Neural progenitor cell (in vitro differentiated cells): ENCODE measurements around the gene NUAK2. TPM values are rescaled to one million over a fixed set of nuclear protein-coding genes. Genes with fewer than 3 reads are reported as not detected.
A peak's percentile ranks its signal among the peaks of the same experiment; 100 is the strongest.

Experiments used
- DNase-seq: peaks from one replicate; pipeline ENCODE4 v3.0.0-alpha.2; 2016; ENCODE audit warnings: low spot score
- H2AFZ ChIP-seq: fragments of 200-600 bp; sonication (generic); replicated peaks from 2 replicates; pipeline ENCODE4 v1.6.1; 2016; ENCODE audit warnings: antibody characterized with exemption
- H3F3A ChIP-seq: fragments of 200-600 bp; sonication (generic); 2 replicates; pipeline ENCODE4 v1.6.1; 2016; ENCODE audit warnings: antibody characterized with exemption, low read depth
- H3K27ac ChIP-seq: fragments of 200-600 bp; sonication (generic); 2 replicates; pipeline ENCODE4 v1.5.1; 2016; ENCODE audit warnings: mild to moderate bottlenecking
- H3K27me3 ChIP-seq: fragments of 200-600 bp; sonication (generic); 2 replicates; pipeline ENCODE4 v1.6.1; 2016; ENCODE audit warnings: mild to moderate bottlenecking, moderate library complexity
- H3K36me3 ChIP-seq: fragments of 200-600 bp; sonication (generic); 2 replicates; pipeline ENCODE4 v1.5.1; 2016
- H3K4me1 ChIP-seq: fragments of 200-600 bp; sonication (generic); 2 replicates; pipeline ENCODE4 v1.6.1; 2016; ENCODE audit warnings: mixed run types
- H3K4me2 ChIP-seq: fragments of 200-600 bp; sonication (generic); 2 replicates; pipeline ENCODE4 v1.6.1; 2016
- H3K4me3 ChIP-seq: fragments of 200-600 bp; sonication (generic); 2 replicates; pipeline ENCODE4 v1.5.1; 2016
- H3K79me2 ChIP-seq: fragments of 200-600 bp; sonication (generic); 2 replicates; pipeline ENCODE4 v1.6.1; 2016; ENCODE audit warnings: low read depth
- H3K9ac ChIP-seq: fragments of 200-600 bp; sonication (generic); 2 replicates; pipeline ENCODE4 v1.6.1; 2016
- H3K9me3 ChIP-seq: fragments of 200-600 bp; sonication (generic); 2 replicates; pipeline ENCODE4 v1.5.1; 2016; ENCODE audit warnings: low read depth
- H4K20me1 ChIP-seq: fragments of 200-600 bp; sonication (generic); 2 replicates; pipeline ENCODE4 v1.6.1; 2016; ENCODE audit warnings: low read depth
- H3K27ac Mint-ChIP-seq: 3 replicates; pipeline ENCODE4 v1.8.0; 2021; ENCODE audit warnings: mixed read lengths
- H3K27me3 Mint-ChIP-seq: 2 replicates; pipeline ENCODE4 v1.8.0; 2022; ENCODE audit warnings: low read depth, mild to moderate bottlenecking, inconsistent platforms, moderate library complexity, mixed read lengths; ENCODE audit not compliant: insufficient read depth
- H3K36me3 Mint-ChIP-seq: 3 replicates; pipeline ENCODE4 v1.8.0; 2021; ENCODE audit warnings: mixed read lengths
- H3K4me1 Mint-ChIP-seq: 3 replicates; pipeline ENCODE4 v1.8.0; 2021; ENCODE audit warnings: mixed read lengths
- H3K4me3 Mint-ChIP-seq: 3 replicates; pipeline ENCODE4 v1.8.0; 2021; ENCODE audit warnings: mild to moderate bottlenecking, moderate library complexity, mixed read lengths
- H3K9me3 Mint-ChIP-seq: 3 replicates; pipeline ENCODE4 v1.8.0; 2020; ENCODE audit warnings: mixed read lengths
- EZH2 ChIP-seq: fragments of 200-600 bp; sonication (generic); IDR thresholded peaks from 2 replicates; pipeline ENCODE4 v1.6.1; 2017; ENCODE audit warnings: antibody characterized with exemption, mild to moderate bottlenecking, moderate library complexity
- EZH2phosphoT487 ChIP-seq: fragments of 200-600 bp; sonication (generic); IDR thresholded peaks from 2 replicates; pipeline ENCODE4 v1.6.1; 2017; ENCODE audit warnings: antibody characterized with exemption
- small RNA-seq: library from RNA; depleted of rRNA; stranded (forward); fragments of <200 nt; gene quantifications from one replicate; pipeline ENCODE3, GENCODE V24; 2015
- total RNA-seq: library from RNA; depleted of rRNA; stranded (reverse); fragments of >200 nt; gene quantifications from 2 replicates; pipeline ENCODE4 v1.2.3, GENCODE V29; 2015; ENCODE audit warnings: low replicate concordance
- TF ChIP-seq, protein P1 (sequence below): fragments of 200-600 bp; sonication (generic); IDR thresholded peaks from 2 replicates; pipeline ENCODE4 v1.5.1; 2017; ENCODE audit warnings: antibody characterized with exemption, mild to moderate bottlenecking

Gene NUAK2
- total RNA-seq, 1 donor from 2014 or later: 29.4 TPM

DNA sequence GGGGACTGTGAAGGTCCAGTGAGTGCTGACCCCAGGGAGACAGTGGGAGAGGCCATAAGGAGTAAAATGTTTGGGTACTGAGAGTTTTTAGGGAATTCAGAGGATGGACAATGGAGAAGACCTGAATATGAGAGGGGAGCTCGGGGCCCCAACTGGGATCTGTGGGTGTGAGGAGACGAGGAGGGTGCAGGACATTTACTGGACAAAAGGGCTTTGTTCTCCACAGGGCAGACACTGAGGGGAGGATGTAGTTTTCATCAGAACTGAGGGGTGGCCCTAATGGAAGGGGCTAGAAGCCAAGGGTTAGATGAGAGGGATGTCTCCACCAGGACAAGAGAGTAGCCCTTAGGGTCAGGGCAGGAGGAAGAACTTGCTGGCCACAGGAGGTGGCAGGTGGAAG, 63.8 kb downstream of the NUAK2 start:
- H4K20me1 ChIP-seq: peaks cover 18% of the 10 kb centered on the region
- H3K27me3 ChIP-seq: no peaks in the 10 kb centered on the region
- peaks cover 2% of the 10 kb centered on the region for H3K27me3 Mint-ChIP-seq
- H3K9me3 ChIP-seq: no peaks in the 10 kb centered on the region
- no peaks in the 10 kb centered on the region for H3K79me2 ChIP-seq
- H3K9me3 Mint-ChIP-seq: no peaks in the 10 kb centered on the region
- H3K36me3 Mint-ChIP-seq: no peaks in the 10 kb centered on the region
- no peak overlapping the region for H3K4me3 Mint-ChIP-seq
- no peak overlapping the region for H3K4me3 ChIP-seq
- no peak overlapping the region for H3K27ac Mint-ChIP-seq
- TF ChIP-seq, protein P1, sequence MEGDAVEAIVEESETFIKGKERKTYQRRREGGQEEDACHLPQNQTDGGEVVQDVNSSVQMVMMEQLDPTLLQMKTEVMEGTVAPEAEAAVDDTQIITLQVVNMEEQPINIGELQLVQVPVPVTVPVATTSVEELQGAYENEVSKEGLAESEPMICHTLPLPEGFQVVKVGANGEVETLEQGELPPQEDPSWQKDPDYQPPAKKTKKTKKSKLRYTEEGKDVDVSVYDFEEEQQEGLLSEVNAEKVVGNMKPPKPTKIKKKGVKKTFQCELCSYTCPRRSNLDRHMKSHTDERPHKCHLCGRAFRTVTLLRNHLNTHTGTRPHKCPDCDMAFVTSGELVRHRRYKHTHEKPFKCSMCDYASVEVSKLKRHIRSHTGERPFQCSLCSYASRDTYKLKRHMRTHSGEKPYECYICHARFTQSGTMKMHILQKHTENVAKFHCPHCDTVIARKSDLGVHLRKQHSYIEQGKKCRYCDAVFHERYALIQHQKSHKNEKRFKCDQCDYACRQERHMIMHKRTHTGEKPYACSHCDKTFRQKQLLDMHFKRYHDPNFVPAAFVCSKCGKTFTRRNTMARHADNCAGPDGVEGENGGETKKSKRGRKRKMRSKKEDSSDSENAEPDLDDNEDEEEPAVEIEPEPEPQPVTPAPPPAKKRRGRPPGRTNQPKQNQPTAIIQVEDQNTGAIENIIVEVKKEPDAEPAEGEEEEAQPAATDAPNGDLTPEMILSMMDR: no peak
- TF ChIP-seq EZH2: no peak
- H3K4me1 Mint-ChIP-seq: peaks cover 22% of the 10 kb centered on the region
- no peak overlapping the region for H3K4me2 ChIP-seq
- peaks cover 31% of the 10 kb centered on the region for H3K4me1 ChIP-seq
- no peak overlapping the region for H3K9ac ChIP-seq
- H3F3A ChIP-seq: peaks cover 3% of the 10 kb centered on the region
- H3K27ac ChIP-seq: no peak overlapping the region
- no peak for DNase-seq
- no peaks in the 10 kb centered on the region for H3K36me3 ChIP-seq
- no peak overlapping the region for H2AFZ ChIP-seq

DNA sequence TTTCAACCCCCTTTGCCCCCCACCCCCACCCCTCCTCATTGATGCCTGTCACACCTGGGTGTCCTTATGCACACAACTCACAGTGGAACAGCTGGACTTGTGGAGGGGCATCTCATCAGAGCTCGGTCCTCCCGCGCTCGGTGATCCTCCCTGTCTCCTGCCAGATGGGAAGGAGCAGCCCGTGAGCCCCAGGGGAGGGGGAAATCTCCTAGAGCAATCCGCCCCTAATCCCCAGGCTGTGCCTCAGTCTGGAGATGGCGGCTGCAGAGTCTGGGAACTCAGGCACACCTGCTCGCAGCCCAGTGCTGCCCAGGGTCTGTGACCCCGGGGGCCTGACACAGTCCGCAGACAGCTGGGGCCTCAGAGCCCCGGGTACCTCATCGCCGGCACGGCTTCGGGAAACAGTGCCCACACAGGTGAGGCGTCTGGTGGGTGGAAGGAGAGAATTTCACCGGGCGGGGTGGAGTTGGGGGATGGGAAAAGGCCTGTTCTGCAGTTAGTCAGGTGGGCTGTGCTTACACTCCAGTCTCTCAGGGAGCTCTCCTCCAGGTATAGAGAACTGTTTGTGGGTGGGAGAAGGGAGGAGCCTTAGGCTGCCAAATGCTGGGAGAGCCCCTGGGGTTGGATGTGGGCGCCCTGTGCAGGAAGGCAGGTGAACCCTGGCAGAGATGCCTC, 64.5 kb downstream of the NUAK2 start:
- H2AFZ ChIP-seq: no peak overlapping the region
- DNase-seq: peak; percentile 37
- H3K4me1 Mint-ChIP-seq: peaks cover 18% of the 10 kb centered on the region

DNA sequence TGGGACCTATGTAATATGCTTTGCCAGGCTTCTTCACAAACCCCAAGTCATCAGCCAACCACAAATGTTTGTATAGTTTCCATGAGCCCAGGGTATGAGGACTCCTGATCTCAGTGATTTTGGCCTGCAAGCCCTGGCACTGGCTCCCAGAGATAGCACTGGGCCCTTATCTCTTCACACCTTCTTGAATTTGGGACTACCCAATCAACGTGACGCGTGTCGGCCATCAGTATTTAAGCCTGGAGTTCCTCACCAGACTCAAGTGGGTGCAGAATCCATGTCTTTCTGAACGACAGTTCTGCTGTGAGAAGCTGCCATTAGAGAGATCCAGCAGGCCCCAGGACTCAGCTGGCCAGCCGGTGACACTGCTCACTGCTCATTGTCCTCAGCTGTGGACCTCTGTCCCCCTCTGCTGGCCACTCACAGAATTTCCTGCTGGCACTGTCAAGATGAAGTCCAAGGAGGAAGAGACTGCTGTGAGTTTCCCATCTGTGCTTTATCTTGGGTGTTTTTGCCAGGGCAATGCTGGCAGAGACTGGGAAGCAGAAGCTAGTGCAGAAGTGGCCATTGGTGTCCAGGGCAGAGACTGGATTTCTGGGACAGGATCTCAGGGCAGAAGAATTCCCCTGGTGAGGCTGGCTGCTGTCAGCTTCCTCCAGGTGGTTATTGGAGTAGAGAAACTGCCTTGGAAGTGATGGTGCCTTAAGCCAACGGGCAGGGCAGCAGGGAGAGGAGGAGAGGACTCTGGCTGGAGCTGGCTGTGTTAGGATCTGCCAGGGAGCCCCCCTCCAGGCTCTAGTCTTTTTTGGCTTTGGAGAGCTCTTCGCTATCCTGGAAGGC, 65.4 kb downstream of the NUAK2 start:
- Histone ChIP-seq H4K20me1 (peaks cover 12% of the 10 kb centered on the region), H3K9ac (no peak overlapping the region), H3K9me3 (no peaks in the 10 kb centered on the region), H3F3A (no peaks in the 10 kb centered on the region), H3K79me2 (no peaks in the 10 kb centered on the region), H3K4me3 (no peak overlapping the region), H3K27me3 (no peaks in the 10 kb centered on the region), H2AFZ (no peak overlapping the region), H3K4me1 (peaks cover 19% of the 10 kb centered on the region), H3K36me3 (no peaks in the 10 kb centered on the region), H3K27ac (no peak overlapping the region), H3K4me2 (no peak overlapping the region)
- no peak overlapping the region for H3K4me3 Mint-ChIP-seq
- H3K27ac Mint-ChIP-seq: peak overlapping the region; percentile 70
- peaks cover 2% of the 10 kb centered on the region for H3K27me3 Mint-ChIP-seq
- H3K36me3 Mint-ChIP-seq: no peaks in the 10 kb centered on the region
- TF ChIP-seq EZH2: no peak
- TF ChIP-seq, protein P1: peak; percentile 94
- no peak for TF ChIP-seq EZH2phosphoT487
- DNase-seq: peak; percentile 84
- H3K4me1 Mint-ChIP-seq: peaks cover 16% of the 10 kb centered on the region
- H3K9me3 Mint-ChIP-seq: no peaks in the 10 kb centered on the region

More for the DNA sequence above, 64.5 kb downstream of the NUAK2 start:
- Histone ChIP-seq H3K4me2 (no peak overlapping the region), H4K20me1 (peaks cover 17% of the 10 kb centered on the region), H3K4me3 (no peak overlapping the region), H3K27me3 (no peaks in the 10 kb centered on the region), H3K9me3 (no peaks in the 10 kb centered on the region), H3K36me3 (no peaks in the 10 kb centered on the region), H3K79me2 (no peaks in the 10 kb centered on the region), H3K9ac (no peak overlapping the region), H3F3A (peaks cover 3% of the 10 kb centered on the region), H3K4me1 (peaks cover 27% of the 10 kb centered on the region), H3K27ac (no peak overlapping the region)
- Mint-ChIP-seq H3K27me3 (peaks cover 2% of the 10 kb centered on the region), H3K4me3 (no peak overlapping the region), H3K9me3 (no peaks in the 10 kb centered on the region), H3K36me3 (no peaks in the 10 kb centered on the region), H3K27ac (no peak overlapping the region)
- TF ChIP-seq EZH2phosphoT487: no peak
- TF ChIP-seq EZH2: no peak
- TF ChIP-seq, protein P1: no peak

Small RNA genes within 50 kb of the gene (small RNA-seq; reads per million reads assigned to genes)
- gene SNRPGP10: 0.11 reads per million

Other genes with a start within 250 kb of the NUAK2 start
- 2.1 and 3.3 TPM in 2 replicates for gene TMEM81, start 237.3 kb downstream of the NUAK2 start, total RNA-seq
- 21.9 and 30.1 TPM in 2 replicates for gene RBBP5, start 199.8 kb downstream of the NUAK2 start, total RNA-seq
- 12.1 and 13.0 TPM in 2 replicates for gene DSTYK, start 110.0 kb downstream of the NUAK2 start, total RNA-seq
- 7.1 and 12.1 TPM in 2 replicates for gene TMCC2, start 93.8 kb downstream of the NUAK2 start, total RNA-seq
- 9.7 and 20.2 TPM in 2 replicates for gene KLHDC8A, start 35.2 kb upstream of the NUAK2 start, total RNA-seq
- gene LEMD1, start 100.3 kb upstream of the NUAK2 start, total RNA-seq: 15.0 and 79.0 TPM in 2 replicates
- 13.9 and 25.7 TPM in 2 replicates for gene BLACAT1, start 134.3 kb upstream of the NUAK2 start, total RNA-seq
- 14.1 and 25.5 TPM in 2 replicates for gene CDK18, start 182.9 kb upstream of the NUAK2 start, total RNA-seq